ENCODE measurements around the gene FRMD7.

FRMD7 gene

DNA sequence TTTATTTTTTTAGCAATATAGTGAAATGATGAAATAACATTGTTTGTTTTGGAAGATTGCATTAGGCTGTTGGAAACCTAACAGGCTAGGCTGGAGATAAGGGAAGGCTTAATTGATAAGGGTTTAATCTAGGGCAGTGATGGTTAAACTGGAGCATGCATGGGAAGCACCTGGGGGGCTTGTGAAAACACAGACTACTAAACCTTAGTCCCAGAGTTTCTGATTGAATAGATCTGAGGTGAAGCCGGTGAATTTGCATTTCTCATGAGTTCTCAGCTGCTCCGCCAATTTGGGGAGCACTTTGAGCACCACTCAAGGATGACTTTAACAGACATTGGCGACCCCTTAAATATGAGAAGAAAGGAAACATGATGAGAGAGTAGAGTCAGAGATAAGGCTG is 93.2 kb downstream of the FRMD7 start:
- no peak for DNase-seq (ENCODE audit: low read depth in 2 of 2)

DNA sequence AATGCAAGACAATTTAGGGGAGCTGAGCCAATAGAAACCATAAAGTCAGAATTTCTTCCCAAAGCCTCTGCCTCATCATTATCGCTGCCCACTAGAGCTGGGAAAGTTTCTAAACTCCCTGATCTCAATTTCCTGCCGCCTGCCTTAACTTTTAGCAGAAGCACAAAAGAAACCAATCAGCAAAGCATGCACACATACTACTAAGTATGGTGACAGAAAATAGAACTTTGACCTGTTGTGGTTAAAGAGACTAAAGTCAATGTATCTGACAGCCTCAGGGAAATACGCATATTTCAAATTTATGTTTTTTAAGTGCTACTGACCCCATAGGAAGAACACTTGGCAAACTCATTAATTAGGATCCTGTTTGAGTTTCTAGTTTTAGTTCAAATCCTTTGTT is 94.7 kb downstream of the FRMD7 start:
- no peak for DNase-seq (ENCODE audit: low read depth in 2 of 2)

DNA sequence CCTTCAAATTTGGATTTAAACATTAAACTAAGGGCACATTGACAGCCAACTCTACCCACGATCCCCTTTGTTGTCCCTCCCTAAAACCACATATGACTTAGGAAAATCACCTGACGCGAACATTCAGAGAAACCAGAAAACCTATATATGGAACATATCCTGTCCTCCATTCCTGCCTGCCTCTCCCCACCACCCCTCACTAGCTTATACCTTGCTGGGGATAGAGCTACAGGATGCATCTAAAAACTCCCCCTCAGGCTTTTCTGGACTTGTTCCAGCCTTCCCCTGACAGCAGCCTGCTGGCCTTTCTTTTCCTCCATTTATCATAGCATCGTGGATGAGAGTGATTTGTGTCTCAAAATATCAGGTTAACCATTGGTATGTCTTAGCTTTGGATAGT is 96.0 kb downstream of the FRMD7 start:
- DNase-seq (ENCODE audit: low read depth in 2 of 2), result no peak

DNA sequence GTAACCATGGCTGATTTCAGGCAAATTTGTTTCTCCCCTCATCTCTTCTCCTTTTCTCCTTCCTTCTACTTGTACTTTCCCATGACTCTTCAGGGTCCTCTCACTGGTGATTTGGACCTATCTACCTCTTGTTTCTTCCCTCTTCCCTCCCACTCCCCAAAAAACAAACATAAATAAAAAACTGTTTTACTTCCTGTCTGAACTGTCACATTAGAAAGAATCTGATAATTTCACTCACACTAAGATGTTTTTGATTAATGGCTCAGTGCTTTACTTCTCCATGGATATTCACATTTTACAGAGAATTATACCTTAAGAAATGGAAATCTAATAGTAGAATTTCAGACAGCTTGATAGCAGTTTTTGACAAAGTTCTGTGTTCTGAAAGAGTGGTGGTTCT is 97.6 kb downstream of the FRMD7 start:
- no peak for DNase-seq (ENCODE audit: low read depth in 2 of 2)
